ENCODE results near the gene PRIMPOL.
"Not testable (repeated sequence)": the region's sequence is repeated elsewhere in the genome, so short reads cannot be mapped to it uniquely, and the experiment has no call there.

PRIMPOL gene, protein sequence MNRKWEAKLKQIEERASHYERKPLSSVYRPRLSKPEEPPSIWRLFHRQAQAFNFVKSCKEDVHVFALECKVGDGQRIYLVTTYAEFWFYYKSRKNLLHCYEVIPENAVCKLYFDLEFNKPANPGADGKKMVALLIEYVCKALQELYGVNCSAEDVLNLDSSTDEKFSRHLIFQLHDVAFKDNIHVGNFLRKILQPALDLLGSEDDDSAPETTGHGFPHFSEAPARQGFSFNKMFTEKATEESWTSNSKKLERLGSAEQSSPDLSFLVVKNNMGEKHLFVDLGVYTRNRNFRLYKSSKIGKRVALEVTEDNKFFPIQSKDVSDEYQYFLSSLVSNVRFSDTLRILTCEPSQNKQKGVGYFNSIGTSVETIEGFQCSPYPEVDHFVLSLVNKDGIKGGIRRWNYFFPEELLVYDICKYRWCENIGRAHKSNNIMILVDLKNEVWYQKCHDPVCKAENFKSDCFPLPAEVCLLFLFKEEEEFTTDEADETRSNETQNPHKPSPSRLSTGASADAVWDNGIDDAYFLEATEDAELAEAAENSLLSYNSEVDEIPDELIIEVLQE

DNA sequence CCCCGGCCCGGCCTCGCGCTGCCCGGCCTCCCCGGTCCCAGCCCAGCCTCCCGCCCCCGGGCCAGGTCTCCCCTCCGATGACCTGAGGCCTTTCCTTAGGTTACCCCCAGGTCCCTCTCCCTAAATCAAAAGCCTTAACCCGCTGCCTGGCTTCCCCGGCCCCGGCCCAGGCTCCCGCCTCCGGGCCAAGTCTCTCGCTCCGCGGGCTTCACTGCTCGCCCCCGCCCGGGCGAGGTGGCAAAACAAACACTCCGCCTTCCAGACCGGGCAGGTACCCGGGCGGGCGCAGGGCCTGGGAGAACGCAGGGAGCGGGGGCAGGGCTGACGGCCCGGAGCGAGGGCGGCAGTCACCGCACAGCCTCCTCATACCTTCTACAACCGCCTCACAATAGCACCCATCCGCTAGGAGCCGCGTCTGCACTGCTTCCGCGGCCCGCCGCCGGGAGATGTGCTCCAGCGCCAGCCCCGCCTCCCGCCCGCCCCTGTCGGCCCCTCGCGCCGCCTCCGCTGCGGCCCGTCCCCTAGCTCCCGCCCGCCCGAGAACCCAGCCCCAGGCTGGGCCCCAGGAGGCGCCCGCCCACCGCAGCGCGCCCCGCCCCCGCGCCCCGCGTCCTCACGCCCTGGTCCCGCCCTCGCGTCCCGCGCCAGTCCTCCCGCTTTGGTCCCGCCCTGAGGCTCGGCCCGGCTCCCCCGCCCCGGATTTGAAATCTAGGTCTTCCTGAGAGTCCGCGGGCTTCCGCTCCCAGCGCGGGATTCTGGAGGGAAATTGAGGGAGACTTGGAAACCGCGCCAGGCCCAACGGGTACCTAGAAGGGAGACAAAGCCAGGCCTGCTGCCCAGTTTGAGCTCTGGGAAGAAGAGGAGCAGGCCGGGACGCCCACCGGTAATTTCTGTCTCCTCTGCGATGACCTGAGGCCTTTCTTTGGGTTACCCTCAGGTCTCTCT, at the start of gene PRIMPOL, which contains the start of gene CASP3:
TSS of gene PRIMPOL (plus strand) at position 713 of the 945 bp plus-strand sequence. CDS start 7,403 bp downstream, outside the sequence.
TSS of gene CASP3 (minus strand) at position 422 of the 945 bp plus-strand sequence. CDS start 10,994 bp downstream, outside the sequence.
- peak; percentile 96 for DNase-seq (ENCODE audit: low spot score)

DNA sequence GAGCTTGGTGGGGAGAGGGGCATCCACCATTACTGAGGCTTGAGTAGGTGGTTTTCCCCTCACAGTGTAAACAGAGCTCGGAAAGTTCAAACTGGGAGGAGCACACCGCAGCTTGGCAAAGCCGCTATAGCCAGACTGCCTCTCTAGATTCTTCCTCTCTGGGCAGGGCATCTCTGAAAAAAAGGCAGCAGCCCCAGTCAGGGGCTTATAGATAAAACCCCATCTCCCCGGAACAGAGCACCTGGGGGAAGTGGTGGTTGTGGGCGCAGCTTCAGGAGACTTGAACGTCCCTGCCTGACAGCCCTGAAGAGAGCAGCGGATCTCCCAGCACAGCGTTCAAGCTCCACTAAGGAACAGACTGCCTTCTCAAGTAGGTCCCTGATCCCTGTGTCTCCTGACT, 48.6 kb upstream of the PRIMPOL start:
- not testable (repeated sequence) for DNase-seq (ENCODE audit: low spot score)

DNA sequence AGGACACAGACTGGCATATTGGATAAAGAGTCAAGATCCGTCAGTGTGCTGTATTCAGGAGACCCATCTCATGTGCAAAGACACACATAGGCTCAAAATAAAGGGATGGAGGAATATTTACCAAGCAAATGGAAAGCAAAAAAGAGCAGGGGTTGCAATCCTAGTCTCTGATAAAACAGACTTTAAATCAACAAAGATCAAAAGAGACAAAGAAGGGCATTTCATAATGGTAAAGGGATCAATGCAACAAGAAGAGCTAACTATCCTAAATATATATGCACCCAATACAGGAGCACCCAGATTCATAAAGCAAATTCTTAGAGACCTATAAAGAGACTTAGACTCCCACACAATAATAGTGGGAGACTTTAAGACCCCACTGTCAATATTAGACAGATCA, 46.7 kb upstream of the PRIMPOL start:
- DNase-seq (ENCODE audit: low spot score): not testable (repeated sequence)

DNA sequence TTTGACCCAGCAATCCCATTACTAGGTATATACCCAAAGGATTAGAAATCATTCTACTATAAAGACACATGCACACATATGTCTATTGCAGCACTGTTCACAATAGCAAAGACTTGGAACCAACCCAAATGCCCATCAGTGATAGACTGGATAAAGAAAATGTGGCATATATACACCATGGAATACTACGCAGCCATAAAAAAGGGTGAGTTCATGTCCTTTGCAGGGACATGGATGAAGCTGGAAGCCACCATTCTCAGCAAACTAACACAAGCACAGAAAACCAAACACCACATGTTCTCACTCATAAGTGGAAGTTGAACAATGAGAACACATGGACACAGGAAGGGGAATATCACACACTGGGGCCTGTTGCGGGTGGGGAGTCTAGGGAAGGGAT, 42.1 kb upstream of the PRIMPOL start:
- DNase-seq (ENCODE audit: low spot score): not testable (repeated sequence)

DNA sequence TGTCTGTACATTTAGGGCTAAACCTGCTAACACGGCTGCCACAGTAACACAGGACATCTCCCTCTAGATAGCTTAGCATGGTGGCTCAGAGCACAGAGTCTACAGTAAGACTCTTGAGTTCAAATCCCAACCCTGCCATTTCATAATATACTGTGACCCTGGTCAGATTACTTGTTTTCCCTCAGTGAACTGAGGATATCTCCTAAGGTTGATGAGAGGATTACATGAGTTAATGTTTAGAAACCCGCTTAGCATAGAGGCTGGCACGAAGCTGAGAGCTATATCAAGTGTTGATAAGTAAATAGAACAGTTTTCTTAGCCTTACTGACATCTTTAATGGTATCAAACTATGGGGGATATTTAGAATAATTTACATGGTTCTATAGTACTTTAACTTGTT, 37.5 kb upstream of the PRIMPOL start:
- no peak for DNase-seq (ENCODE audit: low spot score)

DNA sequence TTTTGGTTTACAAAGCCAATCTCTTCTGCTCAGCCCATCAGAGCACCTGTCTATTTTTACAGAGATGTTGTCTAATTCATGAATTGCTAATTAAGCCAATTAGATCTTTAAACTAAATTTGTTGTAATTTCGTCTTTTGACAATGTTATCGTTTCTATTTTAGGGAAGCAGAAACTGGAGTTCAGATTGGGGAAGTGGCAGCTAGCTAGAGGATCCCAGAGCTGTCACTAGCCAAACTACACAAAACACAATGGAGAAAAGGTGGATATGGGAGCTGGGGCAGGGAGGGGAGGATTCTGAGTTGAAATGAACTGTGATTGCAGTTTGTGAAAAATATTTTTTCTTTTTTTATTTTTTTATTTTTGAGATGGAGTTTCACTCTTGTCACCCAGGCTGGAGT, 36.1 kb upstream of the PRIMPOL start:
- DNase-seq (ENCODE audit: low spot score): no peak

DNA sequence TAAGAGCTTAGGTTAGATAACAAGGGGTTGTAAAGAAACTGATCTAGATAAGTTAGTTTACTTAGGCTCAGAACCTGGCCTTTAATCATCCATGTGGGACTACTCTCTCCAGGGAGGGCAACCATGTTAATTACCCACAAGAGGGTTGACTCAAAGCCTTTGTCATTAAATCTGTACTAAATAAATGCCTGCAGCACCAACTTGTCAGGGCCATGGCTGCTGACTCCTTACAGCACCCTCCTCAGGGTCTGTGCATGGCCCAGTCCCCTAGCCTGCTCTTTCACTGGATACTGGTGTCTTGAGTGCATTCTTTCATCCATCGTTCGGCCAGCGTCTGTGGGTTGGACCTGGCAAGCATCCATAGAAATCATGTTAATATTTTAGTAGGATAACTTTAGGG, 35.0 kb upstream of the PRIMPOL start:
- no peak for DNase-seq (ENCODE audit: low spot score)

DNA sequence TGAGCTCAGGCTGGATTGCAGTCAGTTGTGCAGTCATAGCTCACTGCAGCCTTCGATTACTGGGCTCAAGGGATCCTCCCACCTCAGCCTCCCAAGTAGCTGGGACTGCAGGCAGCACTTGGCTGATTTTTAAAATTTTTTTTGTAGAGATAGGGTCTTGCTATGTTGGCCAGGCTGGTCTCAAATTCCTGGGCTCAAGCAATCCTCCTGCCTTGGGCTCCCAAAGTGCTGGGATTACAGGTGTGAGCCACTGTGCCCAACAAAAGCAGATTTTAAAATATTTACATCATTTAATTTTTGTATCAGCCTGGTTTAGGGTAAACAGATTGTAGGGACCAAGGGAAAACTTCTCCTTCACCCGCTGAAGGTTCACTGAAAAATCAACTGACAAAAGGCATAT, 33.4 kb upstream of the PRIMPOL start:
- DNase-seq (ENCODE audit: low spot score): not testable (repeated sequence)

DNA sequence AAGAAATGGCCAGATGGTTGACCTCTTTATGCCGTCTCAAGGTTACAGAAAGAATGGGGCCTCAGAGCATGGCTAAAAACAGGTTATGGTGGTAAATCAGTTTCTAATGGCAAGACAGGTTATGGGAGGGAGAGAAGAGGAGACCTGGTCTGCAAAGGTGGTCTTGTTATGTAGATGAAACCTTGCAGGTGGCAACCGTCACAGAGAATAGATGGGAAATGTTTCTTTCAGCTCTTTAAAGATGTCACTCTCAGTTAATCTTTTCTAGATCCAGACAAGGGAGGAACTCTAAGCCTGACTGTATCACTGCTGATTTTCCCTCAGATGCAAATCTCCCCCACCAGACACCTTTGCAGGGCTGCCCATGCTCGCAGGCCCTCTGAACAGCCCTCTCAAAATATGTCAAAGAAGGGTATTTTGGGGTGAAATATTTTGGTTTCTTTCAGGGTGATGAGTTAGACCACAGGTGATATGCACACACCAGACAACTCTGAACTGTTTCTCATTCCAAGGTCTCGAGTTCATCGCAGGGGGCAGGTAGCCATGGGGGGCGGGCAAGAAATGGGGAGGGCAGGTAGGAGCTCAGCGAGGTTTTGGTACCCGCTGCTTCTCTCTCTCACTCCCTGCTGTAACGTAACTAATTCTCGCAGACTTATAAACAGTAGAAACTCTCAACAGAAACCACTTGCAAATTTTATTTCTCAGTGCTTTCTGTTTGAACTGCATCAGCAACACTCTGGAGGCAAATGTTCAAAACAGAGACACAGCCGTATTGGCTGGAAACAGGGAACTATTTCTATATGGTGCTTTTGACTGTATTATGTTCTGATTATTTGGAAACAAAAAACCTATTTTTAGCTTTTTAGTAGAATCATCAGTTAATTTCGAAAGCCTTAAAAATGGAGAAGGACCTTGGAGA, 32.6 kb upstream of the PRIMPOL start:
- DNase-seq (ENCODE audit: low spot score): no peak

DNA sequence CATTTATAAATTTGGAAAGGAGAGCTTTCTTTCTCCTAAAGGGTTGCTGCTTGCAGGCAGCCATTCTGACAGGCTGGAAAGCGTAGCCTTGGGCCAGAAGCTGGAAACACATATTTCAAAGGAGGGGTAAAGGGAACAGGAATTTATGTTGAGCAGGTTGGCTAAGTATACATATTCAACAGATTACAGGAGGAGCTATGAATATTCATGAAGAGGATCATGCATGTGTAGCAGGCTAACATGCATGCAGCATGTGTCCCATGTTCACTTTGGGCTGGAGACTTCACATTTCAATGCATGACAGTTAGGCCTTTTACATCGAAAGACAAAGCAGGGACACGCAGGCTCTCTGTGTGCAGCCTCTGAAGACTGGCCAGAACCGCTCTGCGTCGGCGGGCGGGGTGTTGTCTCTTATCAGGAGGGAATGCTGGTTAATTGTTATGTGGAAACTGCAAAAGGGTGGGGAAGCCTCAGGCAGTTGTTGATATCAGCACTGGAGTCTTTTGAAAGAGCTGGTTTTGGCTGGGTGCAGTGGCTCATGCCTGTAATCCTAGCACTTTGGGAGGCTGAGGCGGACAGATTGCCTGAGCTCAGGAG, 31.8 kb upstream of the PRIMPOL start:
- DNase-seq (ENCODE audit: low spot score): no peak

DNA sequence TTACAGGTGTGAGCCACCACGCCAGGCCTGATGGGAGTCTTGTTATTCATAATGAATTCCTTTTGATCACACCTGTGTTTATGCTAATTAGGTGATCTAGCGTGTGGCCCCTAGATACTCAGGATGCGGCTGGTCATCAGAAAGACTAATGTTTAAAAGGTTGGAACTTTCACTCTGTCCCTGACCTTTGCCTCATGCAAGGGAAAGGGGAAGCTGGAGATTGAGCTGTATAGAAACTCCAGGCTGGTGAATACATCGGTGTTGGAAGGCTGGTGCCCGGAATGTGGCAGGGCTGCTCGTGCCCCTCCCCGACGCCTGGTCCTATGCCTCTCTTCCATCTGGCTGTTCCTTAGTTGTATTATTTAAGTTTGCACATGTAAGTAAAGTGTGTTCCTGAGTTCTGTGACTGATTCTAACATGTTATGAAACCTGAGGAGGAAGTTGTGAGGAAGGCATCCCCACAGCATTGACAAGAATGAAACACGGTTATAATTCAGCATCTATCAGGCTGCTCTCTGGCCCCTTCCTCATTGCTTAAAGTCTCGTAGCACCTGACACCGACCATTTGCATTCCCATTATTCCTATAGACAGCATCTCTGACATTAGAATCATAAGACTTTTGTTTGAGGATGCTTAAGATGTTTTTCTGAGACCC, 29.2 kb upstream of the PRIMPOL start:
- DNase-seq (ENCODE audit: low spot score): no peak

DNA sequence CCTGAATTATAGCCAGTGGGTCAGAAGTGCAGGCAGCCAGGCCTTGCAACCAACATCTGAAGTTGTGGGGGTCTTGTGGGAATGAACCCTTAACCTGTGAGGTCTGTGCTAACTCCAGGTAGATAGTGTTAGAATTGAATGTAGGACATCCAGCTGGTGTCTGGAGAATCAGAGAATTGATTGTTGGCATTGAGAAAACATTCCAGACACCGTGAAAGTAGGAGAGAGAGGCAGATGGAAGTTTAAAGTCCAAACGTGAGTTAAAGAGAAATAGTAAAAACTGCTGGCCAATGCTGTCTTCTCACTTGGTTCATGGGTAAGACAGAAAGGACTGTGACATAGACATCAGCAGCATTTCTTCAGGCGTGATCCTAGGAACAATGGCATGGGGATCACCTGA, 28.0 kb upstream of the PRIMPOL start:
- DNase-seq (ENCODE audit: low spot score): no peak

DNA sequence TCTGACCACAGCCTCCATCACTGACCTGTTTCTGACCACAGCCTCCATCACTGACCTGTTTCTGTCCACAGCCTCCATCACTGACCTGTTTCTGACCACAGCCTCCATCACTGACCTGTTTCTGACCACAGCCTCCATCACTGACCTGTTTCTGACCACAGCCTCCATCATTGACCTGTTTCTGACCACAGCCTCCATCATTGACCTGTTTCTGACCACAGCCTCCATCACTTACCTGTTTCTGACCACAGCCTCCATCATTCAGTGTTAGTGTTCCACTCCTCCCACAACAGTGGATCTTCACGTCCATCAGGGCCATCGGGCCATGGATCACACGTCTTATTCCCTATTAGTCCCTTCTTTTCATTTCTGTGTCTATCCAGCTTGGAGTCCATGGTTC, 25.0 kb upstream of the PRIMPOL start:
- not testable (repeated sequence) for DNase-seq (ENCODE audit: low spot score)

DNA sequence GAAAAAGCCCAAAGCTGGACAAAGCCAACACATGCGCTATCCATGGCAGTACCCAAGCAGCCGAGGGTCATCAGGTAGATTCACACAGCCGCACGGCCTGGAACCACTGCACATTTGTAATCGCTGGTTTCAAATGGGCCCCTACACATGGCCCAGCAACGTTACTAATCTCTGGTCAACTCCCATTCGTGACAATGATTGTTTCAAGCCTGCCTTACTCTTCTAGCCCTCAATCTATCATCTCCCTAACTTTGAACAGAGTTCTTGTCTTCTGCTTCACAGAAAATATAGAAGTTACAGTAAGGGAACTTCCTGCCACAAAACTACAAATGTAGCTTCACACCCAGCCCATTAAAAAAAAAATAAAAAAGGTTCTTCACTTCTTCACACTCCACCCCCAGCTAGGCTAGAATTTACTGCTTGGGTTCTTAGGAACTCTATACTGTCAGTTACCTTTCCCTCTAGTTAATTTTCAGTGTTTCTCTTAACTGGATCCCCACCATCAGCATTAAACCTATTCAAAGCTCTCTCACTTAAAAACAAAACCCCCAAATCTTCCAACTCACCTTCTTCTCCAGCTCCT, 24.5 kb upstream of the PRIMPOL start:
- DNase-seq (ENCODE audit: low spot score): no peak

DNA sequence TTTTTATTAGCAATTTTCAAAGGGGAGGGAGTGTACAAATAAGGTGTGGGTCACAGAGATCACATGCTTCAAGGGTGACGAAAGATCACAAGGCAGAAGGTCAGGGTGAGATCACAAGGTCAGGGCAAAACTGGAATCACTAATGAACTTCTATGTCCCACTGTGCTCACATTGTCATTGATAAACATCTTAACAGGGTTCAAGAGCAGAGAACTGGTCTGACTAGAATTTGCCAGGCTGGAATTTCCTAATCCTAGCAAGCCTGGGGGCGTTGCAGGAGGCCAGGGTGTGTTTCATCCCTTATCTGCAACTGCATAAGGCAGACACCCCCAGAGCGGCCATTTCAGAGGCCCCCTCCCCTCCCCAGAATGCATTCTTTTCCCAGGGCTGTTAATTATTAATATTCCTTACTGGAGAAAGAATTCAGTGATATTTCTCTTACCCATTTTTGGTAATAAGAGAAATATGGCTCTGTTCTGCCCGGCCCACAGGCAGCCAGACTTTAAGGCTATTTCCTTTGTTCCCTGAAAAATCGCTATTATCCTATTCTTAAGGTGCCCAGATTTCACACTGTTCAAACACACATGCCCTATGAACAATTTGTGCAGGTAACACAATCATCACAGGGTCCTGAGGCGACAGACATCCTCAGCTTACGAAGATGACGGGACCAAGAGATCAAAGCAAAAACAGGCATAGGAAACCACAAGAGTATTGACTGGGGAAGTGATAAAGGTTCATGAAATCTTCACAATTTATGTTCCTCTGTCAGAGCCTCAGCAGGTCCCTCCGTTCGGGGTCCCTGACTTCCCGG, 23.5 kb upstream of the PRIMPOL start:
- not testable (repeated sequence) for DNase-seq (ENCODE audit: low spot score)

DNA sequence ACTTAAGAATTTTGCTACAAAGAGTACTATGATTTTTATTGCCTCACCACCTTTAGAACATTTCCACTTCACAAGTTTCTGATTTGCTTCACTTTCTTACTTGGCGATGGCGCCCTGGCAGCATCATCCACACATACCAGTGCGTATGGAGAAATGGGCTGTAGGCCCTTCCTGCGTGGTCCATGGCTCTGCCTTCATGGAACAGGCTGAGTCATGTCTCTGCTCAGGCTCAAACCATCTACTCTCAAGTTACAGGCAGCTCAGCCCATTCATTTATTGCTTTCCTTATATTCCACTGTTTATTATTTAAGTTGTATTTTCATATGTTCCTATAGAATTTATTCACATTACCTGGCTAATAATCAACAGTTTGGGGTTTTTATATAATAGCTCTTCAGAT, 21.4 kb upstream of the PRIMPOL start:
- DNase-seq (ENCODE audit: low spot score): no peak

DNA sequence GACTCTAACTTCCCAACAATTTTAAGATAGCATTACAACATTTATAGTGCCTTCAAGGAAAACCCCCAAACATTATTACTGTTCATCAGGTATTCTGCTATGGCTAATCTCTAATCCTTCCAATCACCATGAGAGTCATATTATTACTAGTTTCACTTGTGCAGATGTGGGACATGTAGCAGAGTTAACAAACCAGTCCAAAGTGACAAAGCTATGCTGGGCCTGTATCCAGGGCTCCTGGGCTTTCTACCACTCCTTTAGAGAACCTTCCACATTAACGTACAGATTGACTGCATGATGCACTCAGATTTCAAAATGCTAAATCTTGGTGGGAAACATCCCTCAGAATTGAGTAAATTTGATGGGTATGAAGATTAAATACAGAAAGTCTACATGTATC, 16.7 kb upstream of the PRIMPOL start:
- no peak for DNase-seq (ENCODE audit: low spot score)

DNA sequence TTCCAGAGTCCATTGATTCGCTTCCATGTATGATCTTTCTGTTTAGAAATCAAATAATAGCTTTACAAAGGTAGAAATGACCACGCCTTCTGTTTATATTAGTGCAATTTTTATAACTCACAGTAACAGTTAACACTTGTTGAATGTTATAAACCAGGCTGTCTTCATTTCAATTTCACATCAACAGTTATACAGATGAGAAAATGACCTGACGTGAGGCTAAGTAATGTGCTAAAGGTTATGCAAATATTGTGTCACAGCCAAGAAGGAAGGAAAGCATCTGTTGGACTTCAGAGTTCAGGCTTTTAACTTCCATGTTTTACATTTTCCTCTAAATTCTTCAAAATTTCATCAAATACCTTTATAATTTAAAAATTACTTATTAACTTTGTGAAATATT, 14.2 kb upstream of the PRIMPOL start:
- no peak for DNase-seq (ENCODE audit: low spot score)

DNA sequence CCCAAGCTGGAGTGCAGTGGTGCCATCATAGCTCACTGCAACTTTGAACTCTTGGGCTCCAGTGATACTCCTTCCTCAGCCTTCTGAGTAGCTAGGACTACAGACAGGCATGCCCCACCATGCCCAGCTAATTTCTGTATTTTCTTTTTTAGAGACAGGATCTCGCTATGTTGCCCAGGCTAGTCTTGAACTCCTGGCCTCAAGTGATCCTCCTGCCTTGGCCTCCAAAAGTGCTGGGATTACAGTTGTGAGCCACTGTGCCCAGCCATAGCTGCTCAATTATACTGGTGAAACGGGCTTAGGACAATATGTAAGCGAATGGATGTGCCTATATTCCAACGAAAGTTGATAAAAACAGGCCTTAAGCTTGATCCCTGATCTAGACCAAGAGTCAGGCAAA, 13.4 kb upstream of the PRIMPOL start:
- DNase-seq (ENCODE audit: low spot score): no peak
